IMR-90 (cell line): ENCODE measurements around the gene B3GAT1.

Experiments
- CTCF ChIP-seq: conservative IDR thresholded peaks from 2 replicates; pipeline ENCODE4 v1.5.1; 2012; ENCODE audit warnings: mild to moderate bottlenecking, low read depth, low read length, improper control_type of control experiment
- POLR2A ChIP-seq: IDR thresholded peaks from 2 replicates; pipeline ENCODE4 v1.6.1; 2012; ENCODE audit warnings: mild to moderate bottlenecking, low read depth, low read length
- RFX5 ChIP-seq: IDR thresholded peaks from 2 replicates; pipeline ENCODE4 v1.8.0; 2012; ENCODE audit warnings: low read depth, mild to moderate bottlenecking, low read length, moderate library complexity

- TF ChIP-seq CTCF (no peak), RFX5 (no peak), POLR2A (no peak)
Observed at GRCh38 chr11:134405841-134406240, 6.2 kb downstream of the B3GAT1 start.
